ENCODE results near the gene BRD4. TPM values are rescaled to one million over a fixed set of nuclear protein-coding genes. Genes with fewer than 3 reads are reported as not detected.
"Not testable (repeated sequence)": the region's sequence is repeated elsewhere in the genome, so short reads cannot be mapped to it uniquely, and the experiment has no call there.

Gene BRD4
- total and polyA plus RNA-seq, 2 experiments from 2014 or later = 63.8 to 115 TPM

DNA sequence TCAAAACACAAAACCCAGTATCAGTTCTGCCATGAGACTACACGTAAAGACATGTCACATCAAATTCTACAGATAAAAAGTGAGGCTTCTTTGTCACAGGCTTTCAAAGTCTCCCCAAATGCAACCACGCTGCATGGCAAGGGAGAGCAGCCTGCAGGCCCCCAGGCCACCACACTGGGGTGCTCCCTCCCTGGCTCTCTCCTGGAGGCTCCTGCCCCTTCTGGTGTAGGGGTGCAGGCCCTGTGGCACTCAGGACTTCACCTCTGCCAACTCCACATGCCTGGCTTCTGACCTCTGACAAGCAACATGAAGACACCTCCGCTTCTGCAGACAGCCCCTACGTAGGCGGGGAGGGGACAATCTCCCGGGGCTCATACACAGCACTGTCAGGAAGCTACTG, 32.9 kb upstream of the BRD4 start (continued):
- TF ChIP-seq, protein P1, sequence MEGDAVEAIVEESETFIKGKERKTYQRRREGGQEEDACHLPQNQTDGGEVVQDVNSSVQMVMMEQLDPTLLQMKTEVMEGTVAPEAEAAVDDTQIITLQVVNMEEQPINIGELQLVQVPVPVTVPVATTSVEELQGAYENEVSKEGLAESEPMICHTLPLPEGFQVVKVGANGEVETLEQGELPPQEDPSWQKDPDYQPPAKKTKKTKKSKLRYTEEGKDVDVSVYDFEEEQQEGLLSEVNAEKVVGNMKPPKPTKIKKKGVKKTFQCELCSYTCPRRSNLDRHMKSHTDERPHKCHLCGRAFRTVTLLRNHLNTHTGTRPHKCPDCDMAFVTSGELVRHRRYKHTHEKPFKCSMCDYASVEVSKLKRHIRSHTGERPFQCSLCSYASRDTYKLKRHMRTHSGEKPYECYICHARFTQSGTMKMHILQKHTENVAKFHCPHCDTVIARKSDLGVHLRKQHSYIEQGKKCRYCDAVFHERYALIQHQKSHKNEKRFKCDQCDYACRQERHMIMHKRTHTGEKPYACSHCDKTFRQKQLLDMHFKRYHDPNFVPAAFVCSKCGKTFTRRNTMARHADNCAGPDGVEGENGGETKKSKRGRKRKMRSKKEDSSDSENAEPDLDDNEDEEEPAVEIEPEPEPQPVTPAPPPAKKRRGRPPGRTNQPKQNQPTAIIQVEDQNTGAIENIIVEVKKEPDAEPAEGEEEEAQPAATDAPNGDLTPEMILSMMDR (conservative IDR thresholded peaks at IDR 0.05; ENCODE audit: low read depth in 2 of 2) = no peak
- TF ChIP-seq POLR2AphosphoS5 (IDR thresholded peaks at IDR 0.05; ENCODE audit: low read depth) (no peak), EZH2phosphoT487 (IDR thresholded peaks at IDR 0.05; ENCODE audit: unreplicated experiment) (no peak)

DNA sequence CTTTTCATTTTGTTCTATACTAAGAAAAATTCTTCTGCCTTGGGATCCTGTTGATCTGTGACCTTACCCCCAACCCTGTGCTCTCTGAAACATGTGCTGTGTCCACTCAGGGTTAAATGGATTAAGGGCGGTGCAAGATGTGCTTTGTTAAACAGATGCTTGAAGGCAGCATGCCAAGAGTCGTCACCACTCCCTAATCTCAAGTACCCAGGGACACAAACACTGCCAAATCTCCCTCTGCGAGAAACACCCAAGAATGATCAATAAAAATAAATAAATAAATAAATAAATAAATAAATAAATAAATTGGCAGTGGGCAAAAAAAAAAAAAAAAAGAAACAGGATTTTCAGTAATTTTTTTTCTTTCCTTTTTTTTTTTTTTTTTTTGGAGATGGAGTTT, 31.5 kb upstream of the BRD4 start:
- not testable (repeated sequence) for H4K20me1 ChIP-seq (replicated peaks; ENCODE audit: insufficient read depth); H3K4me1 Mint-ChIP-seq; H3K27ac ChIP-seq (ENCODE audit: low read depth); H3K4me1 ChIP-seq (ENCODE audit: insufficient read depth); H3K4me2 ChIP-seq; H3F3A ChIP-seq (replicated peaks; ENCODE audit: low read depth); H2AFZ ChIP-seq; H3K79me2 ChIP-seq (replicated peaks; ENCODE audit: insufficient read depth); H3K27ac Mint-ChIP-seq; DNase-seq (ENCODE audit: low spot score); H3K27me3 ChIP-seq (ENCODE audit: insufficient read depth); ATAC-seq; H3K27me3 Mint-ChIP-seq (ENCODE audit: insufficient read depth, low read depth, poor library complexity); H3K9me2 ChIP-seq (ENCODE audit: insufficient read depth); H3K4me3 ChIP-seq; H3K4me3 Mint-ChIP-seq
- Mint-ChIP-seq H3K9me3 (peaks cover 21% of the 10 kb centered on the region), H3K36me3 (ENCODE audit: low read depth) (peaks cover 91% of the 10 kb centered on the region)
- H3K36me3 ChIP-seq (ENCODE audit: insufficient read depth) = peaks cover 53% of the 10 kb centered on the region

DNA sequence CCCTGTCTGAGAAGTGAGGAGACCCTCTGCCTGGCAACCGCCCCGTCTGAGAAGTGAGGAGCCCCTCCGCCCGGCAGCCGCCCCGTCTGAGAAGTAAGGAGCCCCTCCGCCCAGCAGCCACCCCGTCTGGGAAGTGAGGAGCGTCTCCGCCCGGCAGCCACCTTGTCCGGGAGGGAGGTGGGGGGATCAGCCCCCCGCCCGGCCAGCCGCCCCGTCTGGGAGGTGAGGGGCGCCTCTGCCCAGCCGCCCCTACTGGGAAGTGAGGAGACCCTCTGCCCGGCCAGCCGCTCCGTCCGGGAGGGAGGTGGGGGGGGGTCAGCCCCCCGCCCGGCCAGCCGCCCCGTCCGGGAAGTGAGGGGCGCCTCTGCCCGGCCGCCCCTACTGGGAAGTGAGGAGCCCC, 30.7 kb upstream of the BRD4 start:
- H3F3A ChIP-seq (replicated peaks; ENCODE audit: low read depth); H4K20me1 ChIP-seq (replicated peaks; ENCODE audit: insufficient read depth); H3K4me2 ChIP-seq; ATAC-seq; H3K27ac ChIP-seq (ENCODE audit: low read depth); H3K27me3 Mint-ChIP-seq (ENCODE audit: insufficient read depth, low read depth, poor library complexity); H3K9me2 ChIP-seq (ENCODE audit: insufficient read depth); H3K27me3 ChIP-seq (ENCODE audit: insufficient read depth); H3K4me1 Mint-ChIP-seq; H3K4me3 ChIP-seq; DNase-seq (ENCODE audit: low spot score); H3K27ac Mint-ChIP-seq; H2AFZ ChIP-seq; H3K79me2 ChIP-seq (replicated peaks; ENCODE audit: insufficient read depth); H3K4me3 Mint-ChIP-seq; H3K4me1 ChIP-seq (ENCODE audit: insufficient read depth): not testable (repeated sequence)
- peaks cover 60% of the 10 kb centered on the region for H3K36me3 ChIP-seq (ENCODE audit: insufficient read depth)
- H3K36me3 Mint-ChIP-seq (ENCODE audit: low read depth) = peaks cover 91% of the 10 kb centered on the region
- peaks cover 21% of the 10 kb centered on the region for H3K9me3 Mint-ChIP-seq

DNA sequence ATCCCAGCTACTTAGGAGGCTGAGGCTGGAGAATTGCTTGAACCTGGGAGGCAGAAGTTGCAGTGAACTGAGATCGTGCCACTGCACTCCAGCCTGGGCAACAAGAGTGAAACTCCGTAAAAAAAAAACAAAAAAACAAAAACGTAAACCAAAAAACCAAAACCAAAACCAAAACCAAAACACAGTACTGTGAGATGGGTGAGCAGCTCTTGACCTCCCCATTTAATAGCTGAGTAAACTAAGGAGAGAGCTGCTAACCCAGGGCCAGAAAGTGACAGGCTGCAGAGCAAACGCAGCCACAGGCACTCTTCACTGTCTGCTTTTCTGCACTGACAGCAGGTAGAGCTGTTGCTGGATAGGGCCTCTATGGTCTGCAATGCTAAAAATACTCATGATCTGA, 27.7 kb upstream of the BRD4 start:
- not testable (repeated sequence) for ATAC-seq; H3K4me3 Mint-ChIP-seq; H3K9me2 ChIP-seq (ENCODE audit: insufficient read depth); H3K79me2 ChIP-seq (replicated peaks; ENCODE audit: insufficient read depth); H3K4me1 ChIP-seq (ENCODE audit: insufficient read depth); H3K27ac Mint-ChIP-seq; H3K4me3 ChIP-seq; H3K4me2 ChIP-seq; H3K27me3 ChIP-seq (ENCODE audit: insufficient read depth); H3F3A ChIP-seq (replicated peaks; ENCODE audit: low read depth); H3K4me1 Mint-ChIP-seq; H2AFZ ChIP-seq; H3K27ac ChIP-seq (ENCODE audit: low read depth); H3K27me3 Mint-ChIP-seq (ENCODE audit: insufficient read depth, low read depth, poor library complexity); H4K20me1 ChIP-seq (replicated peaks; ENCODE audit: insufficient read depth); DNase-seq (ENCODE audit: low spot score)
- Mint-ChIP-seq H3K36me3 (ENCODE audit: low read depth) (peaks cover 80% of the 10 kb centered on the region), H3K9me3 (peaks cover 15% of the 10 kb centered on the region)
- peaks cover 59% of the 10 kb centered on the region for H3K36me3 ChIP-seq (ENCODE audit: insufficient read depth)
